HEK293T (cell line): ENCODE data around the gene BCL11A.

ENCODE experiments used
- CTCF ChIA-PET: fragments of 350-600 bp; formaldehyde crosslinking; extraction: SDS; loops from one replicate; lab custom pipeline; 2021; ENCODE audit warnings: antibody characterized with exemption, inconsistent platforms; lab: Yijun Ruan, JAX
- POLR2A ChIA-PET: fragments of 350-600 bp; formaldehyde crosslinking; extraction: SDS; loops from one replicate; lab custom pipeline; 2020; ENCODE audit warnings: antibody characterized with exemption, inconsistent platforms; lab: Yijun Ruan, JAX
- DNase-seq: peaks from one replicate; pipeline ENCODE4 v3.0.0; 2012; ENCODE audit warnings: mixed read lengths; ENCODE audit errors: extremely low spot score
- ARNT ChIP-seq: fragments of 450-650 bp; IDR thresholded peaks from 2 replicates; pipeline ENCODE4 v1.6.1; 2017; ENCODE audit warnings: mild to moderate bottlenecking
- BHLHE40 ChIP-seq: fragments of 450-650 bp; IDR thresholded peaks from 2 replicates; pipeline ENCODE4 v1.6.1; 2016; ENCODE audit warnings: mild to moderate bottlenecking, moderate library complexity, borderline replicate concordance
- CTBP1 ChIP-seq: fragments of 450-650 bp; IDR thresholded peaks from 2 replicates; pipeline ENCODE4 v1.6.1; 2016; ENCODE audit warnings: borderline replicate concordance
- ELF4 ChIP-seq: fragments of 450-650 bp; IDR thresholded peaks from 2 replicates; pipeline ENCODE4 v1.6.1; 2017; ENCODE audit warnings: antibody characterized with exemption
- FOXA1 ChIP-seq: fragments of 450-650 bp; IDR thresholded peaks from 2 replicates; pipeline ENCODE4 v1.6.1; 2016; ENCODE audit warnings: mild to moderate bottlenecking
- FOXK2 ChIP-seq: fragments of 450-650 bp; IDR thresholded peaks from 2 replicates; pipeline ENCODE4 v1.6.1; 2016; ENCODE audit warnings: mild to moderate bottlenecking
- FOXM1 ChIP-seq: fragments of 450-650 bp; IDR thresholded peaks from 2 replicates; pipeline ENCODE4 v1.6.1; 2017; ENCODE audit warnings: mild to moderate bottlenecking, borderline replicate concordance
- HDGF ChIP-seq: fragments of 450-650 bp; IDR thresholded peaks from 2 replicates; pipeline ENCODE4 v1.6.1; 2017; ENCODE audit warnings: antibody characterized with exemption, borderline replicate concordance
- L3MBTL2 ChIP-seq: fragments of 450-650 bp; conservative IDR thresholded peaks from 2 replicates; pipeline ENCODE4 v1.6.1; 2016; ENCODE audit warnings: mild to moderate bottlenecking
- LEF1 ChIP-seq: fragments of 450-650 bp; IDR thresholded peaks from 2 replicates; pipeline ENCODE4 v1.6.1; 2017; ENCODE audit warnings: mild to moderate bottlenecking, borderline replicate concordance
- NFRKB ChIP-seq: fragments of 450-650 bp; IDR thresholded peaks from 2 replicates; pipeline ENCODE4 v1.6.1; 2016; ENCODE audit warnings: mild to moderate bottlenecking, moderate library complexity
- PKNOX1 ChIP-seq: fragments of 450-650 bp; IDR thresholded peaks from 2 replicates; pipeline ENCODE4 v1.6.1; 2016
- SP1 ChIP-seq: fragments of 450-650 bp; IDR thresholded peaks from 2 replicates; pipeline ENCODE4 v1.6.1; 2017
- SUZ12 ChIP-seq: fragments of 450-650 bp; IDR thresholded peaks from 2 replicates; pipeline ENCODE4 v1.6.1; 2016; ENCODE audit warnings: mild to moderate bottlenecking
- TARDBP ChIP-seq: fragments of 450-650 bp; IDR thresholded peaks from 2 replicates; pipeline ENCODE4 v1.6.1; 2016
- ZNF384 ChIP-seq: fragments of 450-650 bp; IDR thresholded peaks from 2 replicates; pipeline ENCODE4 v1.6.1; 2016

Gene BCL11A

DNA sequence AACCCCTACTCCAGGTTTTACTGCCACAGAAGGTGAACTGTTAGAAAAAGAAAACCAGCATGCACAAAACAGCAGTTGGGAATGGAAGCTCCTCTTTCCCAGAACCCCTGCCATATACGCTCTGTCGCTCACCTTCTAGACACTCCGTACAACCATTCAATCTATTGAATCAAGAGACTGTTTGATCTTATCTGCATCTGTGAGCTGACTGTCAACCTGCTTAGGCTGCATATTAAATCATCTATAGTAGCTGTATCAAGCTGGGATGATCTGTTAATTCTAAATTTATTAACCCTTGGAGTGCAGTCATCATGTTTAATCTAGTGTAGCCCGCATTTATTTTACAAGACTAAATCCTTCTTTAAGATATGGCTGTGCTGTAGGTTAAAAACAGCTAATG, 13.6 kb upstream of the BCL11A start:
- POLR2A ChIA-PET: interaction anchor here (0.9 kb wide), 1 partner anchor 13 kb away, joined by 3 read pairs; the partner anchor contains the start of gene BCL11A
- DNase-seq: no peak
- no peak for TF ChIP-seq SUZ12
- TF ChIP-seq ELF4: no peak
- TF ChIP-seq L3MBTL2: no peak
- TF ChIP-seq FOXM1: no peak
- TF ChIP-seq LEF1: no peak
- TF ChIP-seq BHLHE40: no peak
- TF ChIP-seq HDGF: no peak
- no peak for TF ChIP-seq FOXA1
- TF ChIP-seq TARDBP: no peak
- no peak for TF ChIP-seq CTBP1
- no peak for TF ChIP-seq NFRKB
- TF ChIP-seq FOXK2: no peak
- no peak for TF ChIP-seq ARNT
- TF ChIP-seq PKNOX1: no peak
- no peak for TF ChIP-seq ZNF384
- TF ChIP-seq SP1: no peak
- CTCF ChIA-PET: interaction anchor here (1.8 to 4.3 kb wide), 2 partner anchors 14 to 17 kb away, joined by 5 to 13 read pairs; no protein-coding TSS in a partner anchor

GRCh38 chr2:60565472-60565871, 12.0 kb upstream of the BCL11A start:
- no peak for DNase-seq
- POLR2A ChIA-PET: no interaction called here
- TF ChIP-seq ARNT (no peak), FOXA1 (no peak), PKNOX1 (no peak), SP1 (no peak), ELF4 (no peak), TARDBP (no peak), ZNF384 (no peak), BHLHE40 (no peak), HDGF (no peak), FOXM1 (no peak)
- CTCF ChIA-PET: interaction anchor here (0.6 to 4.3 kb wide), 3 partner anchors 16 to 224 kb away, joined by 3 to 13 read pairs (median 3); no protein-coding TSS in a partner anchor

- ChIA-PET POLR2A (interaction anchor here (0.7 to 1.2 kb wide), 3 partner anchors 7 to 1622 kb away, joined by 3 to 8 read pairs (median 3); partner anchors contain the start of gene BCL11A), CTCF (interaction anchor here (0.6 to 1.8 kb wide), 13 partner anchors 8 to 1537 kb away, joined by 3 to 9 read pairs (median 4); no protein-coding TSS in a partner anchor)
- no peak for DNase-seq
- TF ChIP-seq PKNOX1 (peak; percentile 56), CTBP1 (peak; percentile 91), FOXK2 (no peak), HDGF (no peak), SP1 (no peak), TARDBP (no peak)
Measured at GRCh38 chr2:60560734-60561644, 7.5 kb upstream of the BCL11A start.

DNA sequence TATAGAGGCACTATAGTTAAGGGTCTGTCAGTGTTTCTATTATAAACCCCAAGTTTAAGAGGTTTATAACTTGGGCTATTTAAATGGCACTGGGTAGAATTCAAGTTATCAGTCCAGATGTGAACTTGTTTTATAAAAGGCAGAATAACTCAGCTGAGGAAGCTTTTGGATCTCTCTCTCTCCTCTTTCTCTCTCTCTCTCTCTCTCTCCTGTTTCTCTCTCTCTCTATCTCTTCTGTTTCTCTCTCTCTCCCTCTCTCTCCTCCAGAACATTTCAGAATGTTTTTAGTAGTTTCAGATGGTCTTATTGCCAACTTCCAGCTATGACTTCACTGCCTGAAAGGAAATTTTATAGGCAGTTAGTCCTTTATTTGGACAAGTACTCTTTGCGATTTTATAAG, 6.4 kb upstream of the BCL11A start:
- DNase-seq: no peak
- ChIA-PET POLR2A (no interaction called here), CTCF (interaction anchor here (1.2 to 1.8 kb wide), 4 partner anchors 9 to 1535 kb away, joined by 3 to 9 read pairs (median 6); no protein-coding TSS in a partner anchor)
- no peak for TF ChIP-seq HDGF
- no peak for TF ChIP-seq ELF4
- no peak for TF ChIP-seq PKNOX1
- TF ChIP-seq TARDBP: no peak
- TF ChIP-seq CTBP1: no peak
- no peak for TF ChIP-seq NFRKB
- TF ChIP-seq BHLHE40: no peak
- no peak for TF ChIP-seq FOXA1
- TF ChIP-seq SUZ12: no peak
- TF ChIP-seq ARNT: no peak
- no peak for TF ChIP-seq FOXK2
- no peak for TF ChIP-seq L3MBTL2
- TF ChIP-seq FOXM1: no peak
- no peak for TF ChIP-seq SP1
- no peak for TF ChIP-seq ZNF384
- TF ChIP-seq LEF1: no peak

GRCh38 chr2:60558536-60558935, 5.1 kb upstream of the BCL11A start:
- no peak for DNase-seq
- CTCF ChIA-PET: interaction anchor here (0.6 kb wide), 2 partner anchors 20 to 86 kb away, joined by 3 to 5 read pairs; no protein-coding TSS in a partner anchor
- no peak for TF ChIP-seq FOXK2
- no peak for TF ChIP-seq LEF1
- no peak for TF ChIP-seq FOXM1
- POLR2A ChIA-PET: interaction anchor here (1.2 kb wide), 1 partner anchor 197 kb away, joined by 4 read pairs; no protein-coding TSS in a partner anchor
